Measurements from ENCODE around the gene TMEM120A.

Gene TMEM120A

GRCh38 chr7:75995052-75995471 is 667 bp upstream of the TMEM120A start:
- DNase-seq (ENCODE audit: low read depth in 2 of 2) = no peak

- DNase-seq (ENCODE audit: low read depth in 2 of 2) = no peak
These were observed 557 bp downstream of the TMEM120A start for GRCh38 chr7:75993689-75994387.

- no peak for DNase-seq (ENCODE audit: low read depth in 2 of 2)
These were observed 2.2 kb downstream of the TMEM120A start for GRCh38 chr7:75992083-75992755.

- no peak for DNase-seq (ENCODE audit: low read depth in 2 of 2)
These were observed 2.8 kb downstream of the TMEM120A start for GRCh38 chr7:75991531-75992082.

- DNase-seq (ENCODE audit: low read depth in 2 of 2) = no peak
These were observed 4.7 kb downstream of the TMEM120A start for GRCh38 chr7:75989500-75990388.

- DNase-seq (ENCODE audit: low read depth in 2 of 2) = no peak
These were observed 5.6 kb downstream of the TMEM120A start for GRCh38 chr7:75988568-75989499.

GRCh38 chr7:75987805-75988567 is 6.4 kb downstream of the TMEM120A start:
- DNase-seq (ENCODE audit: low read depth in 2 of 2) = no peak

- DNase-seq (ENCODE audit: low read depth in 2 of 2) = no peak
These were observed 7.2 kb downstream of the TMEM120A start for GRCh38 chr7:75987026-75987804.

GRCh38 chr7:75986147-75986781 is 8.1 kb downstream of the TMEM120A start:
- no peak for DNase-seq (ENCODE audit: low read depth in 2 of 2)

- DNase-seq (ENCODE audit: low read depth in 2 of 2) = no peak
These were observed 8.8 kb downstream of the TMEM120A start for GRCh38 chr7:75985518-75986146.

- DNase-seq (ENCODE audit: low read depth in 2 of 2) = no peak
These were observed 9.3 kb downstream of the TMEM120A start for GRCh38 chr7:75985009-75985517.

- DNase-seq (ENCODE audit: low read depth in 2 of 2) = no peak
These were observed 10.0 kb downstream of the TMEM120A start for GRCh38 chr7:75984130-75985008.

GRCh38 chr7:75983471-75984129 is 10.8 kb downstream of the TMEM120A start:
- no peak for DNase-seq (ENCODE audit: low read depth in 2 of 2)

GRCh38 chr7:75982306-75983064 is 11.9 kb downstream of the TMEM120A start:
- DNase-seq (ENCODE audit: low read depth in 2 of 2) = no peak

GRCh38 chr7:75981453-75982305 is 12.7 kb downstream of the TMEM120A start:
- no peak for DNase-seq (ENCODE audit: low read depth in 2 of 2)

Data from activated CD4-positive, alpha-beta T cell treated with anti-CD3 and anti-CD28 coated beads for 24 hours (primary cell).